ENCODE results near the gene RNF44.
A peak's percentile ranks its signal among the peaks of the same experiment; 100 is the strongest.

Gene RNF44

GRCh38 chr5:176536902-176537553 is at the start of gene RNF44:
TSS of gene RNF44 (minus strand) at chr5:176537402. CDS start at chr5:176532472, 4,930 bp downstream.
- DNase-seq: peak; percentile 93

- no peak for DNase-seq
Measured at GRCh38 chr5:176583076-176583475, 45.9 kb upstream of the RNF44 start.

GRCh38 chr5:176581361-176581760 is 44.2 kb upstream of the RNF44 start:
- no peak for DNase-seq

GRCh38 chr5:176579323-176579722 is 42.1 kb upstream of the RNF44 start:
- no peak for DNase-seq

DNA sequence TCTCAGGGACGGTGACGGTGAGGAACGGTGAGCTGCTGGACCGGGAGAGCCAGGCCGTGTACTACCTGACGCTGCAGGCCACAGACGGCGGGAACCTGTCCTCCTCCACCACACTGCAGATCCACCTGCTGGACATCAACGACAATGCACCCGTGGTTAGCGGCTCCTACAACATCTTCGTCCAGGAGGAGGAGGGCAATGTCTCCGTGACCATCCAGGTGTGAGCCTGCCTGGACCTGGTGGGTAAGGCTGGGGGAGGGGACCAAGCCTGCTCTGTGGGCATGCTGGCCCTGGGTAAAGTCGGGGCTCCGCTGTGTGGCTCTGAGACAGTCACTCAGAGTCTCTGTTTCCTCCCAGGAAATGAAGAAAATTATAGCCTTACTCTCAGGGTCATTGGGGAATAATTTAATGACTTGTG is 41.2 kb upstream of the RNF44 start:
- DNase-seq: no peak

DNA sequence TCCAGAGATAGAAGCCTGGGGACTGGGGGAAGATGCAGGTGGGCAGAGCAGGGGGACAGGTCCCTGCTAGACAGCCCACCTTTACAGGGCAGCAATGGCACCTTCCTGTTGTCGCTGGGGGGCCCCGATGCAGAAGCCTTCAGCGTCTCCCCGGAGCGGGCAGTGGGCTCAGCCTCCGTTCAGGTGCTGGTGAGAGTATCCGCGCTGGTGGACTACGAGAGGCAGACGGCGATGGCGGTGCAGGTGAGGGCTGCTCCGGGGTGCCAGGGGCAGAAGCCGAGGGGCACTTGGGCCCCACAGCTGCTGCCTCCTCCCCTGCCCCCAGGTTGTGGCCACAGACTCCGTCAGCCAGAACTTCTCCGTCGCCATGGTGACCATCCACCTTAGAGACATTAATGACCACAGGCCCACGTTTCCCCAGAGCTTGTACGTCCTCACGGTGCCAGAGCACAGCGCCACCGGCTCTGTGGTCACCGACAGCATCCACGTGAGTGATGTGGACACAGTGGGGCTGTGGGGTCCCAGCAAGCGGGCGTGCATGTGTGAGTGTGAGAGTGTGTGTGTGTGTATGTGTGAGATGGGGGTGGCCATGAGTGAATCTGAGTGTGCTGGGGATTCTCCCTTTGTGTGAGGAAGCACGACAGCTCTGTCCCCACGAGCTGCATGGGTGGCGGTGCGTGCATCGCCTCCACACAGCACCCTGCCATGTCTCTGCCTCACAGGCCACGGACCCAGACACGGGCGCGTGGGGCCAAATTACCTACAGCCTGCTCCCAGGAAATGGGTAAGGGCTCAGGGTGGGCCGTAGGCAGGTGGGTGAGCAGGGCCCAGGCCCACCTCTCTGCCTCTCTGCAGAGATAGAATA is 40.3 kb upstream of the RNF44 start:
- DNase-seq: no peak

- no peak for DNase-seq
Measured at GRCh38 chr5:176575488-176576422, 38.6 kb upstream of the RNF44 start.

GRCh38 chr5:176575066-176575465 is 37.9 kb upstream of the RNF44 start:
- no peak for DNase-seq

GRCh38 chr5:176574297-176574591 is 37.0 kb upstream of the RNF44 start:
- DNase-seq: no peak

- DNase-seq: peak; percentile 29 to 39
Measured at GRCh38 chr5:176573564-176574296, 36.5 kb upstream of the RNF44 start.

DNA sequence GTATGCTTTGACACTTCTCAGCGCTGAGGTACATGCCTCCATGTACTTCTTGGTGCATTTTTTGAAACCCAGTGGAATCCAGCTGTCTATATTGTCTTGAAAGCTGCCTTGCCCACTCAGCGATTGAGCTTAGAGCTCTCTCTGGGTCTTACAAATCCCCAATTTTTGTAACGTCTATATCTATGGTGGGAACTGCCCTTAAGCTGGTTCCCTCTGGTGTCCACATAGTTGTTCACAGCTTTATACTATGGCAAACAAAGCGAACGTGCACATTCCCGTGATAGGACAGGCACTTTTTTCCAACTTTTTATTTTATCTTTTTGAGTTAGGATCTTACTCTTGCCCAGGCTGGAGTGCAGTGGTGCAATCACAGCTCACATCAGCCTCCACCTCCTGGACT is 32.8 kb upstream of the RNF44 start:
- peak in 1 of 2 experiments; percentile 1 for DNase-seq

DNA sequence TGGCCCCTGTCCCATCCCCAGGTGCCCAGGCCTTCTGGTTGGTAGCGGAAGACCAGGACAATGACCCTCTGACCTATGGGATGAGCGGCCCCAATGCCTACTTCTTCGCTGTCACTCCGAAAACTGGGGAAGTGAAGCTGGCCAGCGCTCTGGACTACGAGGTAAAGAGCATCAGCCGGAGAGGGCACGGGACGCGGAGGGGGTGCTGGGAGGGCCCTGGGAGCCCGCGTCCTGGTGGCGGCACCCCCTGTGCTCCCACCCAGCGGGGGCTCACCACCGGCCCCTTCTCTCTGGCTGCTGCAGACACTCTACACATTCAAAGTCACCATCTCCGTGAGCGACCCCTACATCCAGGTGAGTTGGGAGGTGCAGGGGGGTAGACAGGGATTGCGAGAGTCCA is 31.5 kb upstream of the RNF44 start:
- no peak for DNase-seq

DNA sequence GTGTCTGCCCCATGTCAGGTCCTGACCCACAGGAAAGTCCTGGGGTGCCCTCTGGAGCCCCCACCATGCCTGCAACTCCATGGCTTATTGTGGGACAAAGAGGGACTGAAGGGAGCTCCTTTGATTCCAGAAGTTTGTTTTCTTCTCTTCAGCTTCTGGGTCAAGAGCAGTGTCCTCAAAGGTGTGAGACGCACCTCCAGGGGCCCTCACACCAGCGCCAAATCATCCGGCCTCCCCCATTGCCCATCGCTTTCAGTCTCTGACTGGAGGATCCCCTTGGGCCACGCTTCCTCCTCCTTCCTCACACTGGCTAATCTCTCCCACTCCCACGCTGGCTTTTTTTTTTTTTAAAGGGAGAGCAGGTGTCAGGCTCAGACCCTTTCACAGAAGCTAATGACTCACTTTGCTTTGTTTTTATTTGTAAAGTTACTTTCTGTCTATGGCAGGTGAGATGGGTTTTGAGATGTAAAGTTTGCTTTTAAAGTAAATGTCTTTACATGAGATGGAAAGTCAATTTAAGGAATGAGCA is 28.6 kb upstream of the RNF44 start:
- DNase-seq: no peak

DNA sequence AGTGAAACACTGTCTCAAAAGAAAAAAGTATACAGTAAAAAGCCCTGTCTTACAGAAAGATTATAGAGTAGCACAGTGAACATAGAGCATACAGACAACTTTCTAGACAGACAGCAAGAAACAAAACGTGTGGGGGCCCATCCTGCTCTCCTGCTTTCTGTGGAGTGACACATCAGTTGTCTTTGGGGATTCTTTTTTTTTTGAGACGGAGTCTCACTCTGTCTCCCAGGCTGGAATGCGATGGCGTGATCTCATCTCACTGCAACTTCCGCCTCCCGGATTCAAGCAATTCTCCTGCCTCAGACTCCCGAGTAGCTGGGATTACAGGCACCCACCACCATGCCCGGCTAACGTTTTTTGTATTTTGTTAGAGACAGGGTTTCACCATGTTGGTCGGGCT is 26.8 kb upstream of the RNF44 start:
- DNase-seq: no peak

GRCh38 chr5:176562189-176562588 is 25.0 kb upstream of the RNF44 start:
- no peak for DNase-seq

DNA sequence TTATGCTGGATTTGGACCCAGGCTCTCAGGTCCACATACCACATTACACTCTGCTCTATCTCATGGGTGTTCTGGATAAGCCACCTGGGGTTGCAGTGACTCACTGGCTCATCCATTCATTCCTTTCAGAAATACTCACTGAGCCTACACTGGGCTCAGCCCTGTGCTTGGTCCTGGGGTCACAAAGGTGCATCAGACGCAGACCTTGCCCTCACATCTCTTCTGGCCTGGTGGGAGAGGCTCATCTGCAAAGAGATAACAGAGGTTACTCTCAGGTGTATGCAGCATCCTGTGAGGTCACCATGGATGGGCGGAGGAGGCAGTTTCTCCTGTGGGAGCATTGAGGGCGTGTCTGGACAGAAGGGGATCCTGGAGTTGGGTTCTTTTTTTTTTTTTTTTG is 24.1 kb upstream of the RNF44 start:
- DNase-seq: no peak

DNA sequence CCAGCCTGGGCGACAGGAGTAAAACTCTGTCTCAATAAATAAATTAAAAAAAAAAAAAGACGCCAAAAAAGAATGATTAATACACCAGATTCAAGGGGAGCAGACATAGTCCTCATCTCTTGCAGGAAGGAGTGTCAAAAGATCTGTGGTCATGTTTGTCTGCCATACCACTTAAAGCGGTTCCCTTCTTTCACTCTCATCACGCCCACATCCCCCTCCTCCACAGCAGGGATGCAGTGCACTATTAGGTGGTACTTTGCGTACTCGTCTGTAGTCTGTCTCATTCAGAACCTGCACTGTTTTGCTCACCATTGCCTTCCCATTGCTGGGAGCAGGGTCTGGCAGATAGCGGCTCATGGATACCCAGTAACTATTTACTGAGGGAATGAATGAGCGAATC is 23.2 kb upstream of the RNF44 start:
- DNase-seq: no peak

- DNase-seq: no peak
Measured at GRCh38 chr5:176559683-176560082, 22.5 kb upstream of the RNF44 start.

DNA sequence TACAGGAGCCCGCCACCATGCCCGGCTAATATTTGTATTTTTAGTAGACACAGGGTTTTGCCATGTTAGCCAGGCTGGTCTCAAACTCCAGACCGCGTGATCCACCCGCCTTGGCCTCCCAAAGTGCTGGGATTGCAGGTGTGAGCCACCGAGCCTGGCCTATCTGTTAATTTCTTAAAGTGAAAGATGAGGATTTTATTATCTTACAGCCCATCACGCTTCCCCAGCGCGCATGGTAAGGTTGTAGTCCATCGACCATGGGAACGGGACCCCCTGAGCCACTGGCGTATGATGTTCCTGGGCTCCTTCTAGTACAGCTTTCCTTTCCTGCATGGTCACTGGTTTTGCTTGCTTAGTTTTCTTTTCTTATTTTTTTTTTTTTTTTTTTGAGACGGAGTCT is 20.6 kb upstream of the RNF44 start:
- DNase-seq: no peak

GRCh38 chr5:176553260-176554085 is 16.3 kb upstream of the RNF44 start:
- DNase-seq: no peak

- no peak for DNase-seq
Measured at GRCh38 chr5:176552332-176552869, 15.2 kb upstream of the RNF44 start.
